Ishikawa (cell line): ENCODE results near the gene RAB19.

ENCODE experiments used
- CREB1 ChIP-seq: IDR thresholded peaks from 2 replicates; pipeline ENCODE4 v1.6.1; 2012; ENCODE audit warnings: low read depth
- EGR1 ChIP-seq: IDR thresholded peaks from 2 replicates; pipeline ENCODE4 v1.6.1; 2012
- EP300 ChIP-seq: IDR thresholded peaks from 2 replicates; pipeline ENCODE4 v1.6.1; 2012; ENCODE audit warnings: borderline replicate concordance
- FOXM1 ChIP-seq: IDR thresholded peaks from 2 replicates; pipeline ENCODE4 v1.6.1; 2012; ENCODE audit warnings: low read depth, borderline replicate concordance
- MAX ChIP-seq: IDR thresholded peaks from 2 replicates; pipeline ENCODE4 v1.6.1; 2012
- NFIC ChIP-seq: IDR thresholded peaks from 2 replicates; pipeline ENCODE4 v1.6.1; 2012
- TAF1 ChIP-seq: IDR thresholded peaks from 2 replicates; pipeline ENCODE4 v1.6.1; 2012; ENCODE audit warnings: low read depth, mild to moderate bottlenecking
- USF1 ChIP-seq: IDR thresholded peaks from 2 replicates; pipeline ENCODE4 v1.6.1; 2012
- YY1 ChIP-seq: IDR thresholded peaks from 2 replicates; pipeline ENCODE4 v1.6.1; 2012; ENCODE audit warnings: low read depth
- TF ChIP-seq, protein P1 (sequence below): IDR thresholded peaks from 2 replicates; pipeline ENCODE4 v1.6.1; 2012; ENCODE audit warnings: low read depth, mild to moderate bottlenecking

DNA sequence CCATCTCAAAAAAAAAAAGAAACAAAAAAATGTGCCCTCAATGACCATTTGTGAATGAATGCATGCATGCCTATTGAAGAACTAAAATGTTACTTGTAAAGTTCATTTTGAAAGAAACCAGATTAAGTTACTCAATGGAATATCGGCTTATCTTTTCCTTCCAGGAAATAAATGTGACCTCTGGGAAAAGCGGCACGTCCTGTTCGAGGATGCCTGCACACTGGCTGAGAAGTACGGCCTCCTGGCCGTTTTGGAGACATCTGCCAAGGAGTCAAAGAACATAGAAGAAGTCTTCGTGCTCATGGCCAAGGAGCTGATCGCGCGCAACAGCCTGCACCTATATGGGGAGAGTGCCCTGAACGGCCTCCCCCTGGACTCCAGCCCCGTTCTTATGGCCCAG, 21.9 kb downstream of the RAB19 start:
- TF ChIP-seq EGR1 (no peak), CREB1 (no peak), YY1 (no peak), NFIC (no peak), FOXM1 (no peak), USF1 (no peak), EP300 (no peak), TAF1 (no peak), MAX (no peak)
- TF ChIP-seq, protein P1, sequence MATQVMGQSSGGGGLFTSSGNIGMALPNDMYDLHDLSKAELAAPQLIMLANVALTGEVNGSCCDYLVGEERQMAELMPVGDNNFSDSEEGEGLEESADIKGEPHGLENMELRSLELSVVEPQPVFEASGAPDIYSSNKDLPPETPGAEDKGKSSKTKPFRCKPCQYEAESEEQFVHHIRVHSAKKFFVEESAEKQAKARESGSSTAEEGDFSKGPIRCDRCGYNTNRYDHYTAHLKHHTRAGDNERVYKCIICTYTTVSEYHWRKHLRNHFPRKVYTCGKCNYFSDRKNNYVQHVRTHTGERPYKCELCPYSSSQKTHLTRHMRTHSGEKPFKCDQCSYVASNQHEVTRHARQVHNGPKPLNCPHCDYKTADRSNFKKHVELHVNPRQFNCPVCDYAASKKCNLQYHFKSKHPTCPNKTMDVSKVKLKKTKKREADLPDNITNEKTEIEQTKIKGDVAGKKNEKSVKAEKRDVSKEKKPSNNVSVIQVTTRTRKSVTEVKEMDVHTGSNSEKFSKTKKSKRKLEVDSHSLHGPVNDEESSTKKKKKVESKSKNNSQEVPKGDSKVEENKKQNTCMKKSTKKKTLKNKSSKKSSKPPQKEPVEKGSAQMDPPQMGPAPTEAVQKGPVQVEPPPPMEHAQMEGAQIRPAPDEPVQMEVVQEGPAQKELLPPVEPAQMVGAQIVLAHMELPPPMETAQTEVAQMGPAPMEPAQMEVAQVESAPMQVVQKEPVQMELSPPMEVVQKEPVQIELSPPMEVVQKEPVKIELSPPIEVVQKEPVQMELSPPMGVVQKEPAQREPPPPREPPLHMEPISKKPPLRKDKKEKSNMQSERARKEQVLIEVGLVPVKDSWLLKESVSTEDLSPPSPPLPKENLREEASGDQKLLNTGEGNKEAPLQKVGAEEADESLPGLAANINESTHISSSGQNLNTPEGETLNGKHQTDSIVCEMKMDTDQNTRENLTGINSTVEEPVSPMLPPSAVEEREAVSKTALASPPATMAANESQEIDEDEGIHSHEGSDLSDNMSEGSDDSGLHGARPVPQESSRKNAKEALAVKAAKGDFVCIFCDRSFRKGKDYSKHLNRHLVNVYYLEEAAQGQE, result no peak
